RWPE2 (cell line): ENCODE data around the gene ERBB4.

Experiments used
- ATAC-seq: fragments of 200-7000 bp; cut with Tn5 transposase; 3 replicates; pipeline ENCODE4 v1.9.1; 2021; ENCODE audit warnings: low read depth
- DNase-seq: peaks from one replicate; pipeline ENCODE4 v3.0.0-alpha.2; 2020; ENCODE audit warnings: low spot score
- H3K27ac ChIP-seq: fragments of 450-650 bp; 2 replicates; pipeline ENCODE4 v1.5.1; 2017; ENCODE audit warnings: mild to moderate bottlenecking; ENCODE audit not compliant: poor library complexity, severe bottlenecking
- H3K27me3 ChIP-seq: fragments of 250-450 bp; sonication (Bioruptor Pico); 2 replicates; pipeline ENCODE4 v1.5.1; 2021; ENCODE audit warnings: mild to moderate bottlenecking, moderate library complexity; ENCODE audit not compliant: insufficient read depth, poor library complexity, severe bottlenecking
- H3K36me3 ChIP-seq: fragments of 250-450 bp; sonication (Bioruptor Pico); 2 replicates; pipeline ENCODE4 v1.5.1; 2020; ENCODE audit warnings: low read depth, mild to moderate bottlenecking, moderate library complexity
- H3K4me1 ChIP-seq: fragments of 250-450 bp; sonication (Bioruptor Pico); 2 replicates; pipeline ENCODE4 v1.5.1; 2021; ENCODE audit warnings: mild to moderate bottlenecking, moderate library complexity; ENCODE audit not compliant: insufficient read depth, poor library complexity, severe bottlenecking
- H3K4me3 ChIP-seq: fragments of 250-450 bp; sonication (Bioruptor Pico); 2 replicates; pipeline ENCODE4 v1.5.1; 2021; ENCODE audit warnings: mild to moderate bottlenecking, moderate library complexity; ENCODE audit not compliant: severe bottlenecking
- H3K9me3 ChIP-seq: fragments of 250-450 bp; sonication (Bioruptor Pico); 2 replicates; pipeline ENCODE4 v1.5.1; 2021; ENCODE audit warnings: mild to moderate bottlenecking, moderate library complexity; ENCODE audit not compliant: severe bottlenecking
- CTCF ChIP-seq: fragments of 450-650 bp; IDR thresholded peaks from one replicate; pipeline ENCODE4 v1.5.1; 2017; ENCODE audit warnings: mild to moderate bottlenecking, moderate library complexity; ENCODE audit not compliant: poor library complexity, severe bottlenecking

ERBB4 gene

GRCh38 chr2:211455216-211455841 is 1083.3 kb downstream of the ERBB4 start:
- no peaks in the 10 kb centered on the region for H3K9me3 ChIP-seq
- ATAC-seq (peak; percentile 56; the same call in 2 of the 3 replicates), DNase-seq (no peak)
- no peaks in the 10 kb centered on the region for H3K4me1 ChIP-seq
- H3K27ac ChIP-seq = no peak overlapping the region
- no peak overlapping the region for H3K4me3 ChIP-seq
- peak; percentile 97 for TF ChIP-seq CTCF
- H3K27me3 ChIP-seq = no peaks in the 10 kb centered on the region
- H3K36me3 ChIP-seq = no peaks in the 10 kb centered on the region

- Histone ChIP-seq H3K9me3 (no peaks in the 10 kb centered on the region), H3K27me3 (no peaks in the 10 kb centered on the region), H3K36me3 (no peaks in the 10 kb centered on the region), H3K4me1 (no peaks in the 10 kb centered on the region), H3K4me3 (no peak overlapping the region), H3K27ac (no peak overlapping the region)
- no peak for DNase-seq
- no peak for ATAC-seq
- TF ChIP-seq CTCF = no peak
These were observed 1083.9 kb downstream of the ERBB4 start for GRCh38 chr2:211454679-211455078.

- no peaks in the 10 kb centered on the region for H3K9me3 ChIP-seq
- ATAC-seq (no peak), DNase-seq (no peak)
- no peaks in the 10 kb centered on the region for H3K27me3 ChIP-seq
- TF ChIP-seq CTCF = no peak
- H3K4me3 ChIP-seq = no peak overlapping the region
- H3K36me3 ChIP-seq = no peaks in the 10 kb centered on the region
- H3K4me1 ChIP-seq = no peaks in the 10 kb centered on the region
- H3K27ac ChIP-seq = no peak overlapping the region
These were observed 1085.2 kb downstream of the ERBB4 start for GRCh38 chr2:211453311-211453887.

- Histone ChIP-seq H3K4me3 (no peak overlapping the region), H3K36me3 (no peaks in the 10 kb centered on the region), H3K27me3 (no peaks in the 10 kb centered on the region), H3K4me1 (no peaks in the 10 kb centered on the region), H3K27ac (no peak overlapping the region), H3K9me3 (no peaks in the 10 kb centered on the region)
- ATAC-seq (no peak), DNase-seq (no peak)
- no peak for TF ChIP-seq CTCF
These were observed 1087.0 kb downstream of the ERBB4 start for GRCh38 chr2:211451642-211452041.

GRCh38 chr2:211449819-211450218 is 1088.8 kb downstream of the ERBB4 start:
- Histone ChIP-seq H3K4me3 (no peak overlapping the region), H3K27ac (no peak overlapping the region), H3K36me3 (no peaks in the 10 kb centered on the region), H3K27me3 (no peaks in the 10 kb centered on the region), H3K4me1 (no peaks in the 10 kb centered on the region), H3K9me3 (no peaks in the 10 kb centered on the region)
- DNase-seq (no peak), ATAC-seq (no peak)
- TF ChIP-seq CTCF = no peak
